Cortex of kidney (tissue), 1 donor: ENCODE results near the gene SMIM5.

Source experiments
- DNase-seq: peaks from one replicate; lab custom pipeline; 2025; lab: John Stamatoyannopoulos, UW

The SMIM5 gene

GRCh38 chr17:75640556-75641119 is 7.4 kb downstream of the SMIM5 start:
- no peak for DNase-seq

DNA sequence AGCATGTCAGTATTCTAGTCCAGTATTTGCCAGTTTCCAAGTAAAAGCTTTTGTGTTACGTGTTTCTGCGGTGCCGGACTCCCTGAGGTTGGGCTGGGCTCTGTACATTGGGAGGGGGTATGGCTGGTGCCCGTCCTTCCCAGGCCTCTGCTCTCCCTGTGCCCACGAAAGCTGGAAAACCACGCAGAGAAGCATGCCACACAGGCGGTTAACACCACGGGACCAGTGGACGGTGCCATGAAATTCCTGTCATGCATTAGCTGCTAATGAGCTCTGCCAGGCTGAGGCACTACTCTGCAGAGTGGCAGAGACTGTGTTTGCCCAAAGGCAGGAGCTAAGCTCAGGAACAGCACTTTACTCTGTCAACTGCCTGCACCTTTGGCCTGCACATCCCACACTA is 8.1 kb downstream of the SMIM5 start:
- no peak for DNase-seq

DNA sequence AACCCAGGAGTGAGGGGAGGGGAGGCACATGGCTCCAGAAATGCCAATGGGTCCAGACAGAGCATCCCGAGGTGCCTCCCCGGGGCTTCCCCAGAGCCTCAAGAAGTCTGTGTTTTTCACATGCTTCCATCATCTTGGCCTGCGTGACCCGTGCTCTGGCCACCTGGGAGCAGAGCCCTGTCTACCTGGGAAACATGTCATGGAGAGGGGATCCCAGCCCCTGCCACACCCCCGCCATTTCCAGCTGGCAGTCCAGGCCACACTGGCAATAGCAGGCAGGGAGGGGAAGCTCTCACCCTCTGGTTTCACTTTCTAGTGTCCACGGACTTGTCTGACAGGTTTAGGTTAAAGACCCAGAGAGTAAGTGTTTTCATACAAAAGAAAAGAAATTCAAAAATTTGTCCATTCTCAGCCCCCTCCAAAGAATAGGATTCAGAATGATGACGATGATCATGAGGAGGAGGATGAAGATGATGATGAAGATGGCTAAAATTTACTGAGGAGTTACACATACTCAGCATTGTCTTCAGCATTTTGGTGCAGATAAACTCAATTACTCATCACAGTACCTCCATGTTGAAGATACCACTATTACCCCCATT is 9.0 kb downstream of the SMIM5 start:
- no peak for DNase-seq

GRCh38 chr17:75642784-75643642 is 9.8 kb downstream of the SMIM5 start:
- DNase-seq = no peak

GRCh38 chr17:75643643-75644017 is 10.4 kb downstream of the SMIM5 start:
- DNase-seq = no peak

DNA sequence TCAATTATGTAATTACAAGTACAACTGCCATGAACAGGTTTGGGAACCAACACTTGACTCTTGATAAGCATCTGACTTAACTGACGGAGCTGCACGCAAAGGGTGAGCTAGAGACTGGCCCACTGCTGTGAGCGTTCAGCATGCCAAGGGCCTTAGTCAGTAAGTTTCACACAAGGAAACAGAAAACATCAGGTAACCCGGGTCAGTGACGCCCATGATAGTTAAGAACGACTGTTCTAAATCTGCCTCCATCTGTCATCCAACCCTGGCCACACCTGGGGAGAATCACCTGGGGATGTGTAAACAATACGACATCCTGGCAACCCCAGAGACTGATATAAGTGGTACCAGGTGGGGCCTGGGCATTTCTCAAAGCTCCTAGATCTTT is 12.3 kb downstream of the SMIM5 start:
- no peak for DNase-seq

DNA sequence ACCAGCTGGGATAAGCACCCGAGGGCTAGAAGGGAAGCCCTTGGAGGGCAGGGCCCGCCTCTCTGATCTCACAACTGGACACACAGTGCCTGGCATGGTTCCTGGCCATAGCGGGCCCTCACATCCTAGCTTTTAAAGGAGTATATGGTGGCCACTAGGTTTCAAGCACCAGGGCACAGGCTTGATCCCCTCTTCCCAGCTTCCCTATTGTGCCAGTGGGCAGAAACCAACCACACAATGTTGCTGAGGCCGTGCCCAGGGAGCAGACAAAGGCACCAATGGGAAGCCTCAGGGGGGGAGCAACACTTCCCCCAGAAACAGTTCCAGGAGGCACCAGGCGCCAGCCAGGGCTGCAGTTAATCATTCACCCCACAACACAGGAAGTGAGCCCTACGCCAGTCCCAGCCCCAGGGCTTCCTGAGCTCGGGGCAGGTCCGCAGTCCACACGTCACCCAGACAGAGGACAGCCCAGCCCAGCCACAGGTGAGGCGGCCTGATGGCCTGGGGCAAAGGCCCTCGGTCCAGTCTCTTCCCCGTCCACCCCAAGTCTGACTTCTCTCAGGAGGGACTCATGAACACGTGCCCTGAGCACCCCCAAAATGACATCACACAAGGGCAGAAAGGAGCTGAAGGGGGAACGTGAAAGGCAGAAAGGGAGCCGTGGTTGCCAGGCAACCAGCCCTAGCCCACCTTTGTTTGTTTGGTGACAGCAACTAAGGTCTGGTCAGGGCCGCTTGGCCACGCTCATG is 12.8 kb downstream of the SMIM5 start:
- DNase-seq = no peak

DNA sequence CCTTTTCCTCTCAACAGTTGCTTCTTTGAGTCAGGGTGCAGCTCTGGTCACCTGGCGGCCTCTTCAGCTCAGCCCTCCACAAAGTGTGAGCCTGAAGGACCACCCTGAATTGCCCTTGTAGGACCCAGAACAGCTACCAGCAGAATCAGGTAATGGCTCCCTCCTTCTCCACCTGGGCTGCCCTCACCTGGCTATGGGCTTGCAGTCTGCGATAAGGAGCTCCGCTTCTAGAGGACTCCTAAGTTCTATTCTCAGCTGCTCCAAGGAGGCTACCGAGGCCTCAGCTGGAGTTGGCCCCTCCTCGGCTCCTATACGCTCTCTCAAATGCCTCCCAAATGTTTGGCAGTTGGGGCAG is 13.4 kb downstream of the SMIM5 start:
- DNase-seq = no peak

DNA sequence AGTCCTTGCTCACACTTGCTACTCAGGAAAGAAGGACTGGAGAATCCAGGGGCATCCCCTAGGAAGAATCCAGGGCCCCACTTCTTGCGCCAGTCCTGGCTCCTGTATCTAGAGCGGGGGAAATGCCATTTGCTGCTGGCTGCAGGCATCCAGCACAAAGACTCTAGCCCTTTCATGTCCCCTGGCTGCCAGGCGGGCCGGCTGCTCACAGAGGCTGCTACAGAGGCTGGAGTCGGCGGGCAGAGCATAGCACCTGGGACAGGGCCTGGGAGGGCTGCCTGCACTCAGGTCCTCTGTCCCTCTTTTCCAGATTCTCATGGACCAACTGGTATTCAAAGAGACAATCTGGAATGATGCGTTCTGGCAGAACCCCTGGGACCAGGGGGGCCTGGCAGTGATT is 13.8 kb downstream of the SMIM5 start:
- no peak for DNase-seq

DNA sequence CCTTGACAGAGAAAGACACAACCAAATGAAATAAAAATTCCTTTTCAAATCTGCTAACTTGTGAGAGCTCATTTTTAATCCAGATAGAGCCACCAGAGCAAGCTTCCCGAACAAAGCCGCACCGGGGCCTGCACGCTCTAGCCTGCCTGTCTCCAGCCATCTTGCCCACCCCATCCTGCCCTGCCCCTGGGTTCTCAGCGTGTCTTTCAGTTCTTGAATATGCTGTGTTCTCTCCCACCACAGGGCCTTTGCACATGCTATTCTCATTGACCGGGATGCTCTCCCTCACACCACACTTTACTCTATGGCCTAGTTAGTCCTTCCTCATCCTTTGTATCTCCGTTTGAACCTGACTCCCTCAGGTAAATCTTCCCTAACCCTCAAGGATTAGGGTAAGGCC is 14.7 kb downstream of the SMIM5 start:
- DNase-seq = no peak

GRCh38 chr17:75649687-75650086 is 16.5 kb downstream of the SMIM5 start:
- no peak for DNase-seq

GRCh38 chr17:75650874-75651273 is 17.6 kb downstream of the SMIM5 start:
- DNase-seq = no peak

DNA sequence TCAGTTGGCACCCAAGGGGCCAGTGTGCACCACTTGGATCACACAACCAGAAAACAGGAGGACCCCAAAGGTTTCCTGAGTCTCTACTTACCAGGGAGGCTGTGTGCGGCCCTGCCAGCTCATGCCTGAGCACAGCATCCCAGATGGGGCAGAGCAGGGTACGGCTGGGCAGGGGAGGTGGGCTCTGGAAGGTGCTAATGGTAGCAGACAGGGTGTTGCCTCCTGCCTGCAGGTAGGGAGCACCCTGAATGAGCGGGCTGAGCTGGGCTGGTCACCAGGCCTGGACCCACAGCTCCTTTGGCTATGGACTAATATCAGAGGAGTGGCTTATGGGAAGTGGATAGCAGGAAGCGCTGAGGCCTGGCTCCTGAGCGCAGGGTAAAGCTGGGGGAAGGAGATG is 19.1 kb downstream of the SMIM5 start:
- DNase-seq = no peak

GRCh38 chr17:75652934-75653549 is 19.8 kb downstream of the SMIM5 start:
- no peak for DNase-seq

GRCh38 chr17:75654176-75654575 is 20.9 kb downstream of the SMIM5 start:
- DNase-seq = no peak

GRCh38 chr17:75658237-75658636 is 25.0 kb downstream of the SMIM5 start:
- DNase-seq = no peak

- no peak for DNase-seq
These were observed 28.3 kb downstream of the SMIM5 start for GRCh38 chr17:75661531-75661930.

DNA sequence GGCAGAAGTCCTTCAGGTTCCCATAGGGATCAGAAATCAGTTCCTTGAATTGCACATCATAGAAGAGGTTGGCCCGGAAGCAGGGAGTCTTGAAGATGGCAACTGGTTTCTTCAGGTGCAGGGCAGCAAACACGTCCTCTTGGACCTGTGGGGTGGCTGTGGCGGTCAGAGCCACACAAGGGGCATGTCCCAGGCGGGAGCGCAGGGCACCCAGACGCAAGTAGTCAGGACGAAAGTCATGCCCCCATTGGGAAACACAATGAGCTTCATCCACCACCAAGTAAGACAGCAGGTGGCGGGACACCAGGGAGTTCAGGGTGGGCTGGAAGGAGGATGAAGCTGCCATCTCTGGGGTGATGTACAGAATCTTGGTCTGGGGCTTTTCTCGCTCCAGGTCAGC is 29.3 kb downstream of the SMIM5 start:
- no peak for DNase-seq

GRCh38 chr17:75664099-75664549 is 30.9 kb downstream of the SMIM5 start:
- no peak for DNase-seq

DNA sequence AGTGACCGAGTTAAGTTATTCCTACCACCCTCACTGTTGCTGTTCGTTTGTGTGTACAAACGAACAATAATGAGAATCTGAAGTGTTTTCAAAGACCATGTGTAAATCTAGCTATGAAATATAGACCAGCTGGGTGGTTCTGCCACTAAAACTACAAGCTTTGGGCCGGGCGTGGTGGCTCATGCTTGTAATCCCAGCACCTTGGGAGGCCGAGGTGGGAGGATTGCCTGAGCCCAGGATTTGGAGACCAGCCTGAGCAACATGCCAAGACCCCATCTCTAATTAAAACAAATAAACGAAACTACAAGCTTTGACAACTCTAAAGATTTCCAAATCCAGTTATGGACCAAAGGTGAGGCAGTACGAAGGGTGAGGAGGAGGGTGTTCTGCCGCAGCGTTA is 32.7 kb downstream of the SMIM5 start:
- DNase-seq = no peak

DNA sequence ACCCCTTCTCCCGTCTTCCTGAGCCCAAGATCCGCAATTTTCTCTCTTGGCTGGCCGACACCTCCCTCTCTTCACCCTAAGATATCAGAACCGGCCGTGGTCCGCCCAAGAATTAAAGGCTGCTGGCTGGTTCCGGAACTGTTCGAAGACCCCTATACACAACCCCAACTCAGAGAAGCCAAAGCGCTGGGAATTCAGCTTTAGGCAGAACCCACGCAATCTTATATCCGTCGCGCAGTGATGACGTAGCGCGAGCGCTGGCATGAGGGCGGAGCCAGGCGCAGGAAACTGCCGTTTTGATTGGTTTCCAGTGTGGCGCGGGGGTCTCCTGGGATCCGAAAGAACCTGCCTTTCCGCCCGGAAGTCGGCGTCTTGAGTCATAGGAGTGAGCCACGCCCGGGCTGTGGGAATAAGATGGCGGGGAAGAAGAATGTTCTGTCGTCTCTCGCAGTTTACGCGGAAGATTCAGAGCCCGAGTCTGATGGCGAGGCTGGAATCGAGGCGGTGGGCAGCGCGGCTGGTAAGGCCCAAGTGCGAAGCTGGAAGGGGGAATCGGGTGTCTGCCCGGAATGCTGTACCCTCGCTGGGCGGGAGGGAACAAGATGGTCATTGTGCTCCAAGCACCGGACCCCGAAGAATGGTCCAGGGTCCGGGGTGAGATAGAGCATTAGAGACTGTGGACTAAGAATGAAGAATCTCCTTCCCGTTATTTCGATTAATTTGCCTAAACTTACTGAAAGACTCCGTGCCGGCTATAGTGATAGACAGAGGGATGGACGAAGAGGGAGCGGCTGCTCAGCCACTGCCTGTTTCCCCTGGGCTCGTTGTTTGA is 33.9 kb downstream of the SMIM5 start, which contains the start of the genes RECQL5 and SAP30BP:
Gene RECQL5 (minus strand): TSS at position 196 of the 832 bp plus-strand sequence. CDS start 597 bp downstream, outside the sequence.
Gene SAP30BP (plus strand): TSS at position 380 of the 832 bp plus-strand sequence. CDS start 35 bp downstream, at position 415.
- peak; percentile 36 for DNase-seq
